GM18502 (cell line): ENCODE results near the gene SLC22A13.
"Not testable (repeated sequence)": the region's sequence is repeated elsewhere in the genome, so short reads cannot be mapped to it uniquely, and the experiment has no call there.

Experiments
- ATAC-seq: cut with Tn5 transposase; IDR thresholded peaks from one replicate; pipeline ENCODE4 v1.9.1; 2021; ENCODE audit warnings: mild to moderate bottlenecking; ENCODE audit not compliant: unreplicated experiment, poor library complexity

Gene SLC22A13, protein sequence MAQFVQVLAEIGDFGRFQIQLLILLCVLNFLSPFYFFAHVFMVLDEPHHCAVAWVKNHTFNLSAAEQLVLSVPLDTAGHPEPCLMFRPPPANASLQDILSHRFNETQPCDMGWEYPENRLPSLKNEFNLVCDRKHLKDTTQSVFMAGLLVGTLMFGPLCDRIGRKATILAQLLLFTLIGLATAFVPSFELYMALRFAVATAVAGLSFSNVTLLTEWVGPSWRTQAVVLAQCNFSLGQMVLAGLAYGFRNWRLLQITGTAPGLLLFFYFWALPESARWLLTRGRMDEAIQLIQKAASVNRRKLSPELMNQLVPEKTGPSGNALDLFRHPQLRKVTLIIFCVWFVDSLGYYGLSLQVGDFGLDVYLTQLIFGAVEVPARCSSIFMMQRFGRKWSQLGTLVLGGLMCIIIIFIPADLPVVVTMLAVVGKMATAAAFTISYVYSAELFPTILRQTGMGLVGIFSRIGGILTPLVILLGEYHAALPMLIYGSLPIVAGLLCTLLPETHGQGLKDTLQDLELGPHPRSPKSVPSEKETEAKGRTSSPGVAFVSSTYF

DNA sequence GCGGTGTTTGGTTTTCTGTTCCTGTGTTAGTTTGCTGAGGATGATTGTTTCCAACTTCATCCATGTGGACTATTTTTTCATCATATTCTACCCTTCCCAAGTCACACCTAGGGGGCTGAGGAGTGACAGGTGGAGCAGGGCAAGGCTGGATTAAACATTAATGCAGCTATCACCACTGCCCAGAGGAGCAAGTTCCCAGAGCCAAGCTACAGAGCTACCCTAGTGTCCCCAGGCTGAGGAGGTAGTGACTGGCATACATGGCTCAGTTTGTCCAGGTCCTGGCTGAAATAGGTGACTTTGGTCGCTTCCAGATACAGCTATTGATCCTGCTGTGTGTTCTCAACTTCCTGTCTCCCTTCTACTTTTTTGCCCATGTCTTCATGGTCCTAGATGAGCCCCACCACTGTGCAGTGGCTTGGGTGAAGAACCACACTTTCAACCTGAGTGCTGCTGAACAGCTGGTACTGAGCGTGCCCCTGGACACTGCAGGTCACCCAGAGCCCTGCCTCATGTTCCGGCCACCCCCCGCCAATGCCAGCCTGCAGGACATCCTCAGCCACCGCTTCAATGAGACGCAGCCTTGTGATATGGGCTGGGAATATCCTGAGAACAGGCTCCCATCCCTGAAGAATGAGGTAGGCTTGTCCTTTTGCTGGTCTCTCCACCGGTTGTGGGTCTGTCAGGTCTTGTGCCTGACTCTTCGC lies at the start of gene SLC22A13:
Gene SLC22A13 (plus strand): TSS at position 209 of the 704 bp plus-strand sequence. CDS start 49 bp downstream, at position 258.
- ATAC-seq = no peak

DNA sequence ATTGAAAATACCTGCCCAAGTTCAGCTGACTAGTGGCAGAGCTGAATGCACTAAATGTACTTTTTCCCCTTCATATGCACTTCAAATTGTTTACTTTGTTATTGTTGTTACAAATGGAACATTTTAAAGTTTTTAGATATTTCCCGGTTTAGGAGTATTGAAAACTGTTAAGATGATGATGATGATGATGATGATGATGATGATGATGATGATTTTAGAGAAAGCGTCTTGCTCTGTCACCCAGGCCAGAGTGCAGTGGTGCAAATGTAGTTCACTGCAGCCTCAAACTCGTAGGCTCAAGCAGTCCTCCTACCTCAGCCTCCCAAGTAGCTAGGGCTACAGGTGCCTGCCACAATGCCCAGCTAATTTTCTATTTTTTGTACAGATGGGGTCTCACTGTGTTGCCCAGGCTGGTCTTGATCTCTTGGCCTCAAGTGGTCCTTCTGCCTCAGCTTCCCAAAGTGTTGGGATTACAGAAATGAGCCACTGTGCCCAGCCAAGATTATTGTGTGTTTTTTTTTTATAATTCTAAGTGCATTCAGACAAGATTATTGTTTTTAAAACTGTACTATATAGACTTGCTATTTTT lies 45.9 kb upstream of the SLC22A13 start:
- no peak for ATAC-seq

DNA sequence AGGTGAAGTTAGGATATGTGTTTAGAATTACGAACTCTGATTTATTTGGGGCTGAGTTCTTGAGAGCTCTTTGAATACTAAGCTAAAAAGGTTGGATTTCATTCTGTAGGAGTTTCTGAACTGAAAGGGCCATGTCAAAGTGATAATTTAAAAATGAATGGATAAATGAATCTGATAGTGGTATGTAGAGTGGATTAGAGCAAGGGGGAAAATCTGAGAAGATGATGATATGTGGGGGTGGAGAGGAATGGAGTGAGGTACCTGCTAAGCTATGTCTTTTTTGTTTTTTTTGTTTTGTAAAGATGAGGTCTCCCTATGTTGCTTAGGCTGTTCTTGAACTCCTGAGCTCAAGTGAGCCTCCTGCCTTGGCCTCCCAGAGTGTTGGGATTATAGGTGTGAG lies 44.6 kb upstream of the SLC22A13 start:
- ATAC-seq = no peak

DNA sequence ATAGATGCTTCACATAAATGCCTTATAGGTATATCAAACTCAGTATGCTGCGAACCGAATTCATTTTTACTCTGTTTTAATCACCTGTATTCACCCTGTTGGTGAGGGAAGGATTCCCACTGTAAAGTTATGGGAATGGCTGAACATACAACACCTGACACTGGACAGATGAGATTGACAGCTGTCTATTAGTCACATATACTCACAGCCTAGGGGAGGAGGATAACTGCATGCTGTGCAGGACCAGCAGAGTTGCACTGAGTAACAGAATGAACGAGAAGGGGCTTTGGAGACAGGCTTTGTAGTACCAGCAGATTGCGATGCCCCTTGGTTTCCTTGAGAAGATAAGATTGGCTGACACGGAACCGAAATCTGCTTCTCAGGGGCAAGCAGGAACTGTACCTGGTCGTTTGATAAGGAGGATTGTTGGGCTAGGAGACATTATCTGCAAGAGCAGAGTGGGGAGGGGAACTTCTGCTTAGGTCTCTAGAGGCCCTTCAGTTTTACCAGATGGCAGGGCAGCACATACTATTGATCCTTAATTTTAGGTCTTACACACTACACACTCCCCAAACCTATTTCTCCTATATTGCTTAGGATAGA lies 43.5 kb upstream of the SLC22A13 start:
- ATAC-seq = no peak

DNA sequence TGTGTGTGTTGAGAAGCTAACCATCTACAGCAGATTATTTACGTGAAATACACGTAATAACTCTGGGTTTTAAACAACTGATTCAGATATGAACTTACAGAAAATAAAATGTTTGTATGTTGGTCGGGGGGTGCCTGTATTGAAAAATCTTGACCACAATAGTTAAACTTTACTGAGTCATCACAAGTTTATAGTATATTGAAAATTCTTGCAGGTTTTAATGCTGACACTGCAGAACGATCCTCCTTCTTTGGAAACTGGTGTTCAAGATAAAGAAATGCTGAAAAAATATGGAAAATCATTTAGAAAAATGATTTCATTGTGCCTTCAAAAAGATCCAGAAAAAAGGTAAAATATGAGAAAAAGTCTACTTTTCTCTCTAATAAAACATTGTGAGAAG lies 41.3 kb upstream of the SLC22A13 start:
- no peak for ATAC-seq

DNA sequence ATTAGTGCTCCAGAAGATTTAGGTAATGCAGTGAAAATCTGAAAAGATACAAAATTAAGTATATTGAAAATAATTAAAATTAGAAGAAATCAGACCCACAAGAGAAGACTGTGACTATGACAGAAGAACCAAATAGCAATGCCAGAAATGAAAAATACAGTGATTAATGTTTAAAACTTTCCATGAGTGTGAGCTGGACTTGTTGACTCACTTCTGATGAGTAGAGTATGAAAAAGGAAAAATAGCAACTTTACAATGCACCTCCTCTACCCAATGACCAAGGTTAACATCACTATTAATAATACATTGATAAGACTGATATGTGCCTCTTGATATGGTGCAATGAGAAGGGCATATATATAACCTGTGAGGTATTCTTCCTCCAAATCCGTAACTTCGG lies 39.3 kb upstream of the SLC22A13 start:
- ATAC-seq = no peak

DNA sequence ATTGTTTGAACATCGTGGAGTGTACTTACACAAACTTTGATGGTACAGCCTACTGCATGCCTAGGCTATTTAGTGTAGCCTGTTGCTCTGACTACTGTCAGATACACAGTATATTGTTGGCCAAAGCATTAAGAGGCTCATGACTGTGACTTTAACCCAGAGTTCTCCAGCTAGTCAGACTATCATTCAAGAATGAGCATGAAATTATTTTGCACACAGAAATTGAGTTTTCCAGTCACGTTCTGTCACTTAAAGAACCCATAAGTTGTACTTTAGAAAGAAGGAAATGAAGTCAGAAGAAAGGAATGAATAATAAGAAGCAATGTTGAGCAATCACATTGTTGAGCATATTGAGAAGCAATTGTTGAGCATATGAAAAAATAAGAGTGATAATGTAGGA lies 37.6 kb upstream of the SLC22A13 start:
- no peak for ATAC-seq

DNA sequence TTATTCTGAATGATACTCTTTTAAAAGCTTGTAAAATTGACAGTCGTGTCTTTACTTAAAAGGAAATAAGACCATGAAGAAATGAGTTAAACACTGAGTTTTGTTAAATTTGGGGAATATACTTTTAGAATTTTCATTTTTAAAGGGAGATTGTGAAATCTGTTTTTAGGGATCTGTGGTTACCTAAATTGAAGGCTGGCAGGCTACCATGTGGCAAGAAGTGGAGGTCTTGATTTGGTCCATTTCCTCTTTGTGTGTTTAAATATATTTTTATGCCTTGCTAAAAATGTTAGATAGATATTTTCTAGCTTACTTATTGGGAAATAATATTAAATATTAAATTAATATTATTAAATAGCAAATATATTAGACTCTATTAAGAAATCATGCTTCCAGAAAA lies 36.6 kb upstream of the SLC22A13 start:
- ATAC-seq = no peak

DNA sequence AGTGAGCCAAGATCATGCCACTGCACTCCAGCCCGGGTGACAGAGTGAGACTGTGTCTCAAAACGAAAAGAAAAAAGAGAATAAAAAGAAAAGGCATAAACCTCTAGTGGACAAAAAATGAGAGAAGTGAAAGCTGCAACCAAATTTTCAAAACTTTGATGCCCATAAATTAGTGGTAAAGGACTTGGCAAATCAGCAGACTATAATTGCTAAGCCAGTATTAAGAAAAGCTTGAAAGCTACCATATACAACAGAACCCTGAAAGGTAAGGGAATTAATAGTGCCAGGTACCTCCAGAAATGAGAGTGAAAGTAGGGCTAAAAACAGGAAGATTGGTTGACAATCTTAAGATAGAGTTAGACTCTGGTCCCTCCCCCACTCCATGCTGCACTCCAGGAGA lies 32.9 kb upstream of the SLC22A13 start:
- no peak for ATAC-seq

DNA sequence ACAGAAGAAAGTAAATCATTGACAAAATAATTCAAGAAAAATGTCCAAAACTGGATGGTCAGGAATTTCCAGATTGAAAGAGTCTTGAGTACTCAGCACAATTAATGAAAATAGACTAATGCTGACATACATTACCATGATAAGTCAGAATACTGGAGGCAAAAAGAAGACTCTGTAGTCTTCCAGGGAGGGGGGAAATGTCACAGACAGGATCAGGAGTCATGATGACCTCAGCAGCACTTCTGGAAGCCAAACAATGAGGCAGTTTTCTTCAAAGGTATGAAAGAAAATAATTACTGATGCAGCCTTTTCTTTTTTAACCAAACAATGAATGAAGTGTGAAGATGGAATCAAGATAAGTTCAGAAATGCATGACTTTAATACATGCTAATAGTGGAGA lies 30.1 kb upstream of the SLC22A13 start:
- ATAC-seq = no peak

DNA sequence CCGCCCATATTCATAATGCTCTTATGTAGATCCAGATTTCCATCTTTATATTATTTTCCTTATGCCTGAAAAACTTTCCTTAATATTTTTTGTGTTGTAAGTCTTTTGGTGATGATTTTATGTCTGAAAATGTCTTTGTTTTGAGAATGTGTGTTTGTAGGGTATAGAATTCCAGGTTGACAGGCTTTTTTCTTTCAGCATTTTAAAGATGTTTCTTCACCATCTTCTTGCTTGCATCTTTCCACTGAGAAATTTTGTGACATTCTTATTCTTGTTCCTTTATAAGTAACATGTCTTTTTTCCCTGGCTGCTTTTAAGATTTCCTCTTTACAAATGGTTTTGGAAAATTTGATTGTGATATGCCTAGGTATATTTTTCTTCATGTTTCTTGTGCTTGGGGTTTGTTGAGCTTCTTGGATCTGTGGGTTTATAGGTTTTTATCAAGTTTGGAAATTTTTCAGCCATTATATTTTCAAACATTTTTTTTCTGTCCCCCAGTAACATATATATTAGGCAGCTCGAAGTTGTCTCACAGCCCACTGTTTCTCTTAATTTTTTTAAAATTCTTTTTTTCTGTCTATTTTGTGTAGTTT lies 27.1 kb upstream of the SLC22A13 start:
- ATAC-seq = no peak

DNA sequence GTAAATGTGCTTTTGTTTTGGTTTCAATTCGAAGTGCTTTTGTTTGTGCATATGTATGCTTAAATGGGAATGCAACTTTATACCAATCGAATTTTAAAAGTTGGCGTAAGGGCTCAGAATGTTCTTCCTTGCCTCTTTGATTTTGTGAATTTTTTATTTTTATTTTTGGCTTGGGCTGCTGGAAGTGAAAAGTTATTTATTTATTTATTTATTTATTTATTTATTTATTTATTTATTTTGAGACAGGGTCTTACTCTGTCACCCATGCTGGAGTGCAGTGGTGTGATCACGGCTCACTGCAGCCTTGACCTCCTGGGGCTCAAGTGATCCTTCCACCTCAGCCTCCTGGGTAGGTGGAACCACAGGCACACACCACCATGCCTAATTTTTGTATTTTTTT lies 22.8 kb upstream of the SLC22A13 start:
- not testable (repeated sequence) for ATAC-seq

DNA sequence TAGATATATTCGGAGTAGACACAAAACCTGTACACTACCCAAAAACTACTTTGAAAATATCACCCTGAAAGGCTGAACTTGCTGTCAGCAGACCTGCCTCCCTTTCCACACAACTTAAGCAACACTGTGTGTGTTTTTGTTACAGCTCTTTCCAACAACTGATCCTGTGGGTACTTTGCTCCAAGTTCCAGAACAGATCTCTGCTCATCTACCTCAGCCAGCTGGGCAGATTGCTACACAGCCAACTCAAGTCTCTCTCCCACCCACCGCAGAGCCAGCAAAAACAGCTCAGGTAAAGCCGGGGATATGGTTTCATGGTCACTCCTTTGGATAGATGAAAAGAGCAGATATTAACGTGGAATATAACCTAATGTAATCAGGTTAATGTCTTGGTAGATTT lies 19.7 kb upstream of the SLC22A13 start:
- ATAC-seq = no peak

DNA sequence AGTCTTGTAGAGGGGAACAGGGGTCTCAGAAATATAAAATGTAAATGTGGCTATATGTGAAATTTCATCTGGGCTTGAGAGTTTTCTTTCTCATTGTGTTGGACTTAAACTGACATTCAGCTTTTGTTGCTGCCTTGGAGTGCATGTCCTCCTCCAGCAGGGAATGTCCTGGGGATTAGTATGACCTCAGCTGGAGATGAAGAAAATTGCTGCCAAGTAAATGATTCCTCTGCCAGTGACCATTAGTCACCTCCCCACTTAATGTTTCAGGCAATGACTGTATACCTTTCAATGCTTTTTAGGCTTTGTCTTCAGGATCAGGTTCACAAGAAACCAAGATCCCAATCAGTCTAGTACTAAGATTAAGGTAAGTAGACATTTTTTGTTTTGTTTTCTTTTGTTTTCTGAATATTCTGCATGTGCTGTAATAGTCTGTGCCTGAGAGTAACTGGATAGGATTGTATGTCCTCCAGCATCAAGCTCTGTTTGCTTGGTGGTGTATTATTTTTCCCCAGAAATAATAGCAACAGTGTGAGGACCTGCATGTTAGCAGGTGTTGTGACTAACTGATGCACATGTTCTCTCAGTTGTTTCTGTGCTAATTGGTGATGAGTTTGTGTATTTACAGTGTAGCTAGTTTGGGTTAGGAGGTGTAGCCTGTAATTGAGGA lies 18.1 kb upstream of the SLC22A13 start:
- no peak for ATAC-seq

DNA sequence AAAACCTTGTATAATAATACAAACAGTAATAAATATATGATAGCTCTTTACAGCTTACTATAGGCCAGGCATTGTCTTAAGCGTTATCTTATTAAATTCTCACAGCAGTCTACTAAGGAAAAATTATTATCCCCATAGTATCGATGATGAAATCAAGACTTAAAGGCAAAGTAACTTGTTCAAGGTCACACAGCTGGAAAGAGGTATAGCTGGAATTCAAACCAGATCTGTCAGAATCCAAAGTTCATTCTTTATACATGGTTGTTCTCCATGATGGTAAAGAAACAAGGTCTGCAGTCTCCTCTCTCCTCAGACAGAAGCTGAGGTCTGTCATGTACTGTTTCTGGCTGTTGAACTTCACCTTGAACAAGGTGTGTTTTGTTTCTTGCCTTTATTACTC lies 15.4 kb upstream of the SLC22A13 start:
- no peak for ATAC-seq

DNA sequence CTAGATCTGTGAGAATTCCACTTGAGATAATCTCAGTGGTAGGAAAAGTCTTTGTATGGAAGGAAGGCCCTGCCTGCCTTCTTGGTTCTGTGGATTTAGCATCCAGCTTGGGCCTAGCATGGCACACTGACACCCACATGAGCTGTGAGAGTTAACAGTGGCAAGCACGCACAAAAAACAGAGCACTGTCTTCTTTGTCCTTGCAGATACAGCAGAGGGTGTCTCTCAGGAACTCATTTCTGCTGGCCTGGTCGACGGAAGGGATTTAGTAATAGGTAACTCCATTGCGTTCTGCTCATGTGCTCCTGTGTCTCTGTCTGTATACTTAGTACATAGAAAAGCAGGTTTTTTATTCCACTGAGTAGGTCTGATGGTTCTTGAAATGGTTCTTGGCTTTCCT lies 14.4 kb upstream of the SLC22A13 start:
- no peak for ATAC-seq

DNA sequence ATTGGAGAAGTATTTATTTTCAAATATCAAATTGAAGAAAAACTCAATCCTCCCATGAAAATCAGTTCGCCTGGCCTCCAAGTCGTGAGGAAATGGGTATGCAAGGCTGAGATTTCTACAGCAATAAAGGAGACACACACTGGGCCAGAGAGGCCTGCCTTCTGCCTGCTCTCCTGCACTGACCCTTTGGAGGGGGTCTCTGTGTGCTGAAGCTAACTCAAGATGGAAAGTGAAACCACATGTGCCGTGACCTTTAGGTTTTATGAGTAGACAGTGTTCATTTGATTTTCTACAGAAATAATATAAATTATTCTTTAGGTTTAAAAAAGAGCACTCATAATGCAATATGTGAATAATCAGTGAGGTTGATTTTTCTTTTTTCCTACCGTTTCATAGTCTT lies 11.9 kb upstream of the SLC22A13 start:
- ATAC-seq = no peak

DNA sequence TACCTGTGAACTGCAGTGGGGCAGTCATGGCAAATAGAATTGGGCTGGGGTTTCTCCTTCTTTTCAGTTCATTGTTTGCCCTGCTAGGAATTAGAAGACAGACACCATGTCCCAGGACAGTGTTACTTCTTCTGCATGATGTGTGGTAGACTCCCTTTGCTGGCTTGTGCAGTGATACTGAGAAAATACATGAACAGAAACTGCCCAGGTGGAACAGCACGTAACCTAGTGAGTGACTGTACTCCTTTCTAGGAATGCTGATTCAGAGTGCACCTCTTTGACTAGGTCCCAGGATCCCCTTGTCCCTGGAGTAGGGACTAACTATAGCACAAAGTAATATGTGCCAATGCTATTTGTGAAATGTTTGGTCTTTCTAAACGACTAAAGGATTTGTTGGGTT lies 10.7 kb upstream of the SLC22A13 start:
- no peak for ATAC-seq

DNA sequence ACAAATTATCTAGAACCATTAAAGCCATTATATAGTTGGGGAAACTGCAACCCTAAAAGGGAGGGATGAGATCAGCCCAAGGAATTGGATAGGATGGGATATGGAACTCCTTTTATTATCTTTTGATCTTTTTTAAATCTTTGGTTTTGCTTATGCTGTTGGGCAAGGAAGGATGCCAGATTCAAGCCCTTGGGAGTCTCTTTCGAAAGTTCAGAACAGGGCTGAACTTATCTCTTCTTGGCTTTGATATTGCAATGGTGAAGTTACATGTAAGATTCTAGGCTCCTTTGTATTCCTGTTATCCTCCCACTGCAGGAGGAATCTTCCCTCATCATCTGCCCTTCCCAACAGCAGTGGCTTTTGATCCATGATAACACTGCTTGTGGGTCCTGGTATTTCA lies 10.0 kb upstream of the SLC22A13 start:
- ATAC-seq = no peak

DNA sequence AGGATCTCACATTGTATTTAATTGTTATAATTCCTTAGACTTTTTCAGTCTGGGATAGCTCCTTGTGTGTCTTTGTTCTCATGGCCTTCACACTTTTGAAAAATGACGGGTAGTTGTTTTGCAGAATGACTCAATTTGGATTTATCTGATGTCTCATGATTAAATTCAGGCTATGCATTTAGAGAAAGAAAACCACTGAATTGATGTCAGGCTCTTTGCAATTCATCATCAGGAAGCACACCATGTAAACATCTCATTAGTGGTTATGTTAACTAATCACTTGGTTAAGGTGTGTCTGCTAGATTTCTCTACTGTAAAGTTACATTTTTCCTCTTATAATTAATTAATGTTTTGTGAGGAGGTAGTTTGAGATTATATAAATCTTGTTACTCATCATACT lies 8.0 kb upstream of the SLC22A13 start:
- ATAC-seq = no peak
